GM12891 (cell line): Measurements from ENCODE around the gene FSTL1.

ENCODE experiments used
- POLR2A ChIP-seq: IDR thresholded peaks from 2 replicates; pipeline ENCODE4 v1.6.1; 2011; ENCODE audit warnings: low read depth, low read length, control low read depth
- POLR2AphosphoS5 ChIP-seq: IDR thresholded peaks from 2 replicates; pipeline ENCODE4 v1.6.1; 2011; ENCODE audit warnings: low read depth, low read length, control low read depth
- POU2F2 ChIP-seq: IDR thresholded peaks from 2 replicates; pipeline ENCODE4 v1.6.1; 2011; ENCODE audit warnings: low read depth, mild to moderate bottlenecking, control low read depth, low read length, moderate library complexity
- TAF1 ChIP-seq: IDR thresholded peaks from 2 replicates; pipeline ENCODE4 v1.6.1; 2011; ENCODE audit warnings: low read depth, low read length, control low read depth

DNA sequence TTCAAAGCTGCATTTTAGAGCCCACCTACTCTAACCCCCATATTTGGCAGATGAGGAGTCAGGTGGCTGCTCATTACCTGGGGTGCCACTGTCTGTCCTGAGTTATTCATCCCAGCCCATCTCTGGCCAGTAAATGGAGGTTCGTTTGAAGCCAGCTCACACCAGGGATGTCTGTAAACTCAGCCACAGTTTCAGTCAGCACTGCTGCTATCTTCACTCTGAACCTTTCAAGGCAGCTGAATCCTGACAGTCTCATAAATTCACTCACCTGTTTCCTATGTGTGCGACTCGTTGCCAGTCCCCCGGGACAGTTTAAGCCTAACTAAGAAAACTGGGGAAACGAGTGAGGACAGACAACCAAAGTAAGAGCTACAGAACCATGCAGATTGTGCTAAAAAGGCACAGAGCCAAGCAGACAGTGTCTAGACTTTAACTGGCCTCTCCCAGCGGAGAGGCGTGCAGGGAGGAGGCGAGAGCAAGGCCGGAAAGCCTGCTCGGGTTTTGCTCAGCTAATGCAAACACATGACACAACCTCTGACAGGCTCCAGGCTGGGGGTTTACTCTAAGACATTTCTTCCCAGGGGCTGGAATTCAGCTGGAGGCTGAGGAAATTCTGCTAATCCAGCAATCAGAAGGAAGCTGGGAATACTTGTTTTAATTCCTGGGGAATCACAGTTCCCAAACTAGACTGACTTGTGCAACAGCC, 12.0 kb downstream of the FSTL1 start:
- TF ChIP-seq POU2F2 (no peak), POLR2A (no peak), TAF1 (no peak), POLR2AphosphoS5 (no peak)
